Muscle layer of colon (tissue), 2 donors: ENCODE measurements around the gene STK11IP.

Experiments
- H3K27ac ChIP-seq: one replicate; pipeline ENCODE4 v1.7.0; 2013; ENCODE audit warnings: low read depth, mild to moderate bottlenecking, low read length, moderate library complexity
- H3K27me3 ChIP-seq, 2 donors: one replicate each; pipeline ENCODE4 v1.7.0; 2013; ENCODE audit warnings: low read length in 2 of 2, mild to moderate bottlenecking in 2 of 2; ENCODE audit not compliant: insufficient read depth in 2 of 2, control insufficient read depth in 1 of 2
- H3K36me3 ChIP-seq: one replicate; pipeline ENCODE4 v1.7.0; 2013; ENCODE audit warnings: mild to moderate bottlenecking, low read length; ENCODE audit not compliant: insufficient read depth
- H3K4me1 ChIP-seq: one replicate; pipeline ENCODE4 v1.7.0; 2013; ENCODE audit warnings: mild to moderate bottlenecking, low read length; ENCODE audit not compliant: insufficient read depth
- H3K4me3 ChIP-seq, 2 donors: one replicate each; pipeline ENCODE4 v1.7.0; 2013; ENCODE audit warnings: low read length in 2 of 2, low read depth in 1 of 2, mild to moderate bottlenecking in 1 of 2, moderate library complexity in 1 of 2
- H3K9ac ChIP-seq: one replicate; pipeline ENCODE4 v1.7.0; 2013; ENCODE audit warnings: low read length
- H3K9me3 ChIP-seq: one replicate; pipeline ENCODE4 v1.7.0; 2013; ENCODE audit warnings: mild to moderate bottlenecking, low read length
- donor health status: abdominal sarcoma.
- donor health status: Adenocarcinoma of cecum.

STK11IP gene

DNA sequence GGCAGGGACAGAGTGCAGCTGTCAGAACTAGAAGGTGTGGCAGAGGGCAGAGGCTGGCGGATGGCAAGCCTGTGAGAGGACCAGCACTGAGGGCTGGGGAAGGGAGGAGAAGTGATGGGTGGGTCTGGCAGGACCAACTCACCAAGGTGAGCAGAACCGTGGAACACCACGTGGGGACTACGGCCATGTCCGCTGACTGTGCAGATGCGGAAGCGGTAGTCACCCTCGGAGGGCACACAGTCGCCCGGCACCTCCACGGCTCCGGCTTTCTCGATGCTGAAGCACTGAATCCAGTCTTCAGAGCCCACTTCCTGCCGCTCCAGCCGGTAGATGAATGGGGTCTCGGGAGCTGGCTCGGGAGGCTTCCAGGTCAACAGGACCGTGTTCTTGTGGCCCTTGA, 30.5 kb upstream of the STK11IP start:
- no peaks in the 10 kb centered on the region for H3K27me3 ChIP-seq
- peaks cover 15% of the 10 kb centered on the region for H3K4me1 ChIP-seq
- H3K36me3 ChIP-seq, result peaks cover 33% of the 10 kb centered on the region
- no peaks in the 10 kb centered on the region for H3K9me3 ChIP-seq
- H3K9ac ChIP-seq, result no peak overlapping the region
- H3K4me3 ChIP-seq, result no peak overlapping the region
- H3K27ac ChIP-seq, result no peak overlapping the region

DNA sequence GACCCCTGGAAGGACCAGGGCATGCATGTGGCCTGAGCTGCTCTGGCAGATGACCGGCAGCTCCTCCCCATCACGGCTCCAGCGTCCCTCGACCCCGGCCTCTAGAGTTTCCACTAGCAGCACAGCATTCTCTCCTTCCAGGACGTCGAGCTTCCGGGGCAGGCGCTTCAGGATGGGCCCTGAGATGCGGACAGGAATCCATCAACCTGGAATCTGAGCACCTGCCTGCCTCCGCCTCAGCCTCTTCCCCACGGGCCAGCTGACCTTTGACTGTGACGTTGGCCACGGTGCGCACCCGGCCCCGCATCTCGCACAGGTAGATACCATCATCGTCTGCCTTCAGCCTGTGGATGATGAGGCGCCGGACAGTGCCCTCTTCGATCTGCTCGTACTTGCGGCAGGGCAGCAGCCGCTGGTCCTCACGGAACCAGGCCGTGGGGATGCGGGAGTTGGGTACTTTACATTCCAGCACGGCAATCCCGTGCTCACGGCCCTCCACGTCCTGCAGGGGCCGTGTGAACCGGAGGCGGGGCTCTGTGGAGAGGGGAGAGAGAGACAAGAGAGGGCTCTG, 29.8 kb upstream of the STK11IP start:
- Histone ChIP-seq H3K36me3 (peaks cover 26% of the 10 kb centered on the region), H3K27ac (no peak overlapping the region), H3K27me3 (no peaks in the 10 kb centered on the region), H3K4me3 (no peak overlapping the region), H3K9ac (no peak overlapping the region), H3K9me3 (no peaks in the 10 kb centered on the region), H3K4me1 (peaks cover 15% of the 10 kb centered on the region)

GRCh38 chr2:219569041-219569440, 28.6 kb upstream of the STK11IP start:
- no peaks in the 10 kb centered on the region for H3K9me3 ChIP-seq
- peaks cover 15% of the 10 kb centered on the region for H3K36me3 ChIP-seq
- no peak overlapping the region for H3K27ac ChIP-seq
- no peaks in the 10 kb centered on the region for H3K27me3 ChIP-seq
- H3K4me1 ChIP-seq, result peaks cover 15% of the 10 kb centered on the region
- H3K9ac ChIP-seq, result no peak overlapping the region
- H3K4me3 ChIP-seq, result no peak overlapping the region

DNA sequence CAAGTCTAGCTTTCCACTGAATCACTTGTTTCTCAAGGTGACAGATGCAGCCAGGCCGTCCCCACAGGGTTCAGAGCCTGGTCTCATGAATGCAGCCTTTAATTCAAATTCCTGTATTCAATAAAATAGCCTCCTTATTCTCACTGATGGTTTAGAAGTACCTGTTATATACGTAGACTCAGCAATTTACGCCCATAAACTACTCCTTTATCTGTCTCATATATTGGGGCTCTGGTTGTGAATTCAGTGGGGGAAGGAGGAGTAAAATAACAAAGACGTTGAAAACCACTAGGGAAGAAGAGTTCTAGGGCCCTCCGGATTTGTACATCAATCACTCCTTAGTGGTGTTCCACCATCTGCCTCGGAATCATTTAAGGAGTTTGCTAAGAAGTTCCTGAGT, 28.0 kb upstream of the STK11IP start:
- H3K4me3 ChIP-seq, result no peak overlapping the region

GRCh38 chr2:219570194-219570923, 27.3 kb upstream of the STK11IP start:
- Histone ChIP-seq H3K4me3 (peak overlapping the region; percentile 45 to 46), H3K27me3 (no peaks in the 10 kb centered on the region)

More for the DNA sequence above, 28.0 kb upstream of the STK11IP start:
- no peak overlapping the region for H3K9ac ChIP-seq
- H3K4me1 ChIP-seq, result peaks cover 15% of the 10 kb centered on the region
- no peaks in the 10 kb centered on the region for H3K27me3 ChIP-seq
- H3K36me3 ChIP-seq, result peaks cover 15% of the 10 kb centered on the region
- H3K27ac ChIP-seq, result no peak overlapping the region
- H3K9me3 ChIP-seq, result no peaks in the 10 kb centered on the region

DNA sequence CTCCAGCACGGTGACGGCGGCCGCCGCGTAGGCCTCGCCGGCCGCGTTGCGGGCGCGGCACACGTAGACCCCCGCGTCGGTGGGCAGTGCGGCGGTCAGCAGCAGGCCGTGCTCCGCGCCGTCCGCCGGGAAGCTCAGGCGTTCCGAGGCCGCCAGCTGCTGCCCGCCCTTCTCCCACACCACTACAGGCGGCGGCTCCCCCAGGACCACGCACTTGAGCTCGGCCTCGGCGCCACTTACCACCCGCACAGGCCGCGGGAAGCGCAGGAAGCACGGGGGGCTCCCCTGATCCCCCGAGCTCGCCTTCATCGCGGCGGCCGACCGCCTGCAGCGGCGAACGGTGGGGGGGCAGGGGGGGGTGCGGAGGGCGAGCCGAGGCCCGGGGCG, 26.7 kb upstream of the STK11IP start:
- Histone ChIP-seq H3K36me3 (peaks cover 12% of the 10 kb centered on the region), H3K9ac (no peak overlapping the region), H3K9me3 (no peaks in the 10 kb centered on the region), H3K27me3 (no peaks in the 10 kb centered on the region), H3K27ac (peak overlapping the region; percentile 5), H3K4me3 (peak overlapping the region; percentile 45 to 46), H3K4me1 (peaks cover 15% of the 10 kb centered on the region)

More at GRCh38 chr2:219570194-219570923, 27.3 kb upstream of the STK11IP start:
- peak overlapping the region; percentile 5 for H3K27ac ChIP-seq
- peaks cover 15% of the 10 kb centered on the region for H3K4me1 ChIP-seq
- H3K36me3 ChIP-seq, result peaks cover 15% of the 10 kb centered on the region
- H3K9me3 ChIP-seq, result no peaks in the 10 kb centered on the region
- H3K9ac ChIP-seq, result no peak overlapping the region

DNA sequence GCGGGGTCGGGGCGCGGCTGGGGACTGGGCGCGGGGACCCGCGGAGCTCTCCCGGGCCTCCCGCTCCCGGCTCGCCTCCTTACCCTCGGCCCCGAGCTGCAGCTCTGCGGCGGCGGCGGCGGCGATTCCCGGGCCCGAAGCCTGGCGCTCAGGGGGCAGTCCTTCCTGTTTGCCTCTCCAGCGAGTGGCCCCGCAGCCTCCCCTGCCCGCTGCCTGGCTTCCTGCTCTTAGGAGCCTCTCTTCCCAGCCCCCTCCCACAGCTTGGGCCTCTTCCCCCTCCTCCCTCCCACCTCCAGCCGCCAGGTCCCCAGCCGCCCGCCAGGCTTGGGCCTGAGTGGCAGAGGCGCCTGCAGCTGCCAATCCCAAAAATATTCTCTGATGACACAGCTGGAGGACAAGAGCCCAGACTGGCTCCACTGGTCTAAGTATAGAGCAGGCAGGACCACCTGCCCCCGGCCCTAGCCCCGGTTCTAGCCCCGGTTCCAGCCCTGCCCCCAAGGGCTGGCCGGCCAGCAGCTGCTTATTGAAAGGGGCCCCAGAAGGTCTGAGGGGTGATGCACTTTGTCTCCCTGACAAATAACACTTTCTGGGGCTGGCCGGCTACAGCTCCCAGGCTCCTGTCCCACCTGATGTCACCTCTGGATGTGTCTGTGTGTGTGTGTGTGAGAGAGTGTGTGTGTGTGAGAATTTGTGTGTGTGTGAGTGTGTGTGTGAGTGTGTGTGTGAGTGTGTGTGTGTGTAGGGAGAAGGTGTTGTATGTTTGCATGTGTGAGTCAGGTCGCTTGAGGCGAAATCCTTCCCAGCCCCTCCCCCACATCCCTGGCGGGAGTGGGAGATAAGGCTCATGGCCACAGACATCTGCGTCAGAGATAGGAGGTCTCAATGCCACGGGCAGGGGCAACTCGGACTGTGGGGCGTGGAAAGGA, 26.1 kb upstream of the STK11IP start, which contains the start of gene OBSL1:
TSS of gene OBSL1 (minus strand) at position 229 of the 926 bp plus-strand sequence. CDS start 307 bp downstream, outside the sequence.
- H3K27me3 ChIP-seq, result peaks cover 0 to 1% of the 10 kb centered on the region in 2 donors
- peak within 1 kb of the TSS; percentile 45 to 46 for H3K4me3 ChIP-seq
- H3K4me1 ChIP-seq, result peaks cover 15% of the 10 kb centered on the region
- no peaks in the 10 kb centered on the region for H3K9me3 ChIP-seq
- no peak within 1 kb of the TSS for H3K9ac ChIP-seq
- H3K36me3 ChIP-seq, result peaks cover 9% of the 10 kb centered on the region
- peak within 1 kb of the TSS; percentile 54 for H3K27ac ChIP-seq

DNA sequence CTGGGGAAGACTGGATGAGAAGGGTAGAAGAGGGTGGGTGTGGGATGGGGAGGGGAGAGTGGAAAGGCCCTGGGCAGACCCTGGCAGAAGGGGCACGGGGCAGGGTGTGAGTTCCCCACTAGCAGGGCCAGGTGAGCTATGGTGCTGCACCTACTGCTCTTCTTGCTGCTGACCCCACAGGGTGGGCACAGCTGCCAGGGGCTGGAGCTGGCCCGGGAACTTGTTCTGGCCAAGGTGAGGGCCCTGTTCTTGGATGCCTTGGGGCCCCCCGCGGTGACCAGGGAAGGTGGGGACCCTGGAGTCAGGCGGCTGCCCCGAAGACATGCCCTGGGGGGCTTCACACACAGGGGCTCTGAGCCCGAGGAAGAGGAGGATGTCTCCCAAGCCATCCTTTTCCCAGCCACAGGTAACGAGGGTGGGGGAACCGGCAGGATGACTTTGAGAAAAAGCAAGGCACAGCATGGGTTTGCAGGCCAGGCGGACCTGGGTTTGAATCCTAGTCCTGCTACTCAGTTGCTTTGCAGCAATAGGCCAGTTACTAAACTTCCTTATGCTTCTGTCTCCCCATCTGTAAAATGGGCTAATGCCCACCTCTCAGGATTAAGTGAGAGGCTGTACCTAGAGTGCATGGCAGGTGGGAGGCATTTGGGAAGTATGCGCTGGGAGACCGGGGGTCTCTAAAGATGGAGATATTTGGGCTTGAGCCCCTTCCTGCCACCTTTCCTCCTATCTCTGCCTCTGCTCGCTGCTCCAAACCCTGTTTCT, 25.2 kb upstream of the STK11IP start, which contains the start of gene INHA:
TSS of gene INHA (plus strand) at position 74 of the 765 bp plus-strand sequence. CDS start at position 139, 65 bp downstream.
- peak within 1 kb of the TSS; percentile 25 to 46 for H3K4me3 ChIP-seq

DNA sequence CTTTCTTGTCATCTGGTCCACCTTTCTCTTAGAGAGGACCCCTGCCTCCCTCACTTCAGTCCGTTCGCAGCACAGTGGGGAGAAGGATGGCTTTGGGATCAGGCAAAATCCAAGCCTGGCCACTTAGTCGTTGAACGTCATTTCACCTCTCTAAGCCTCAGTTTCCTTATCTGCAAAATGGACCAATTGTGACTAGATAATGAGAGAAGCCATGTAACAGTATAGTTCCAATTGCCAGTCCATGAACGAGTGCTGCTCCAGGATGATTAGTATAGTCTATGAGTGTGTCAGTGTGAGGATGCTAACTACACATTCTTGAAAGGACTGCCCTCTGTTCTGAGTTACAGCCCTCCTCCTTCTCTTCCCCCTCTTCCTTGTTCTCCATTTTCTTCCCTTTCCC, 24.5 kb upstream of the STK11IP start:
- Histone ChIP-seq H3K9me3 (no peaks in the 10 kb centered on the region), H3K27me3 (peaks cover 0 to 13% of the 10 kb centered on the region in 2 donors)

More for the DNA sequence above, 25.2 kb upstream of the STK11IP start, which contains the start of gene INHA:
- H3K36me3 ChIP-seq, result peaks cover 9% of the 10 kb centered on the region
- no peaks in the 10 kb centered on the region for H3K9me3 ChIP-seq
- H3K27ac ChIP-seq, result peak within 1 kb of the TSS; percentile 54
- H3K9ac ChIP-seq, result no peak within 1 kb of the TSS
- H3K4me1 ChIP-seq, result peaks cover 15% of the 10 kb centered on the region
- peaks cover 0 to 9% of the 10 kb centered on the region in 2 donors for H3K27me3 ChIP-seq

DNA sequence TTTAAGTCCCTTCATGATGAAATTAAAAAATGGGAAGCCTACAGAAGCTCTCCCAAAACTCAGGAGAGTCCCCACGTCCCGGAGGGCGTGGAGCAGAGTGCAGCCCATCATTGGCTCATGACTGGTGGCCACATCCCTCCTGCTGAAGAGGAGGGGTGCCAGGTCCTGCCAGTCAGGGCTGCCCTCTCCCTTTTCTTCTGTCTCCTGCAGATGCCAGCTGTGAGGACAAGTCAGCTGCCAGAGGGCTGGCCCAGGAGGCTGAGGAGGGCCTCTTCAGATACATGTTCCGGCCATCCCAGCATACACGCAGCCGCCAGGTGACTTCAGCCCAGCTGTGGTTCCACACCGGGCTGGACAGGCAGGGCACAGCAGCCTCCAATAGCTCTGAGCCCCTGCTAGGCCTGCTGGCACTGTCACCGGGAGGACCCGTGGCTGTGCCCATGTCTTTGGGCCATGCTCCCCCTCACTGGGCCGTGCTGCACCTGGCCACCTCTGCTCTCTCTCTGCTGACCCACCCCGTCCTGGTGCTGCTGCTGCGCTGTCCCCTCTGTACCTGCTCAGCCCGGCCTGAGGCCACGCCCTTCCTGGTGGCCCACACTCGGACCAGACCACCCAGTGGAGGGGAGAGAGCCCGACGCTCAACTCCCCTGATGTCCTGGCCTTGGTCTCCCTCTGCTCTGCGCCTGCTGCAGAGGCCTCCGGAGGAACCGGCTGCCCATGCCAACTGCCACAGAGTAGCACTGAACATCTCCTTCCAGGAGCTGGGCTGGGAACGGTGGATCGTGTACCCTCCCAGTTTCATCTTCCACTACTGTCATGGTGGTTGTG, 23.0 kb upstream of the STK11IP start:
- H3K9ac ChIP-seq, result no peak overlapping the region
- no peak overlapping the region for H3K27ac ChIP-seq
- no peak overlapping the region for H3K4me3 ChIP-seq
- peaks cover 0 to 13% of the 10 kb centered on the region in 2 donors for H3K27me3 ChIP-seq
- H3K9me3 ChIP-seq, result no peaks in the 10 kb centered on the region
- H3K4me1 ChIP-seq, result peaks cover 11% of the 10 kb centered on the region
- H3K36me3 ChIP-seq, result peaks cover 1% of the 10 kb centered on the region

More for the DNA sequence above, 24.5 kb upstream of the STK11IP start:
- no peak overlapping the region for H3K9ac ChIP-seq
- H3K36me3 ChIP-seq, result peaks cover 9% of the 10 kb centered on the region
- H3K4me3 ChIP-seq, result no peak overlapping the region
- H3K27ac ChIP-seq, result no peak overlapping the region
- H3K4me1 ChIP-seq, result peaks cover 15% of the 10 kb centered on the region
